Gastrocnemius medialis (tissue), 4 donors: ENCODE results near the gene CDC37L1. TPM values are rescaled to one million over a fixed set of nuclear protein-coding genes. Genes with fewer than 3 reads are reported as not detected.

Experiments
- ATAC-seq, 2 donors: fragments of 150-250 bp; one replicate each; pipeline ENCODE4 v1.9.1; 2016
- DNase-seq, 2 donors: peaks; one replicate each; pipeline ENCODE4 v3.0.0-alpha.2; 2019
- H3K27ac ChIP-seq, 4 donors: fragments of 200-600 bp; sonication (generic); 1 replicate in 1 of 4; 2 replicates in 3 of 4; pipeline ENCODE4 v1.5.1; 2016 to 2018; ENCODE audit warnings: mild to moderate bottlenecking in 2 of 4, moderate library complexity in 1 of 4
- H3K27me3 ChIP-seq, 3 donors: fragments of 200-600 bp; sonication (generic) in 2 of 3; 1 replicate in 1 of 3; 2 replicates in 2 of 3; pipeline versions ENCODE4 v1.5.1 to v1.6.0; 2016 to 2019; ENCODE audit warnings: mild to moderate bottlenecking in 1 of 3, moderate library complexity in 1 of 3
- H3K36me3 ChIP-seq, 2 donors: fragments of 200-600 bp; sonication (generic) in 1 of 2; one replicate each; pipeline ENCODE4 v1.5.1; 2017 to 2018
- H3K4me1 ChIP-seq, 2 donors: fragments of 200-600 bp; sonication (generic) in 1 of 2; one replicate each; pipeline ENCODE4 v1.5.1; 2016 to 2017; ENCODE audit warnings: mild to moderate bottlenecking in 2 of 2
- H3K4me3 ChIP-seq, 4 donors: fragments of 200-600 bp; sonication (generic) in 3 of 4; 1 replicate in 1 of 4; 2 replicates in 3 of 4; pipeline ENCODE4 v1.5.1; 2016 to 2019; ENCODE audit warnings: mild to moderate bottlenecking in 2 of 4
- H3K9me3 ChIP-seq, 3 donors: fragments of 200-600 bp; sonication (generic) in 2 of 3; 1 replicate in 1 of 3; 2 replicates in 2 of 3; pipeline ENCODE4 v1.5.1; 2016 to 2019
- CTCF ChIP-seq, 5 experiments: fragments of 450-650 bp in 3 of 5; fragments of 200-600 bp in 2 of 5; sonication (generic) in 2 of 5; IDR thresholded peaks in 4 of 5; conservative IDR thresholded peaks in 1 of 5; 1 replicate in 4 of 5; 2 replicates in 1 of 5; pipeline ENCODE4 v1.5.1; 2016 to 2019; ENCODE audit warnings: antibody characterized with exemption in 5 of 5, mild to moderate bottlenecking in 3 of 5, moderate library complexity in 3 of 5
- POLR2A ChIP-seq, 2 donors: fragments of 450-650 bp; IDR thresholded peaks; one replicate each; pipeline ENCODE4 v1.6.1; 2017; ENCODE audit warnings: antibody characterized with exemption in 2 of 2, mild to moderate bottlenecking in 2 of 2, moderate library complexity in 2 of 2
- in situ Hi-C, 4 donors: fragments of 200-750 bp; cut with MboI; loops; one replicate each; pipeline versions ENCODE4 v1.15.0 to v1.8.0; 2017; ENCODE audit warnings: low sequenced_read_pairs in 4 of 4
- intact Hi-C: fragments of 100-400 bp; cut with DNase I; formaldehyde crosslinking; loops from one replicate; pipeline ENCODE4 v1.15.1; 2023; ENCODE audit warnings: low total_unique reads
- total RNA-seq, 4 donors: library from RNA; depleted of rRNA; stranded (reverse); fragments of >200 nt; gene quantifications; one replicate each; pipeline versions ENCODE4 v1.1.0 to v1.2.3, GENCODE V29; 2016

The CDC37L1 gene
- total RNA-seq, 4 donors from 2014 or later = 91.1 to 157 (median 131) TPM

- Histone ChIP-seq H3K4me3 (peak overlapping the region in 1 of 4 donors; percentile 5), H3K27ac (peak overlapping the region; percentile 61 to 98 (median 82)), H3K4me1 (peaks cover 70 to 82% of the 10 kb centered on the region in 2 donors), H3K9me3 (no peaks in the 10 kb centered on the region), H3K36me3 (peaks cover 0 to 25% of the 10 kb centered on the region in 2 donors), H3K27me3 (no peaks in the 10 kb centered on the region)
- no peak for DNase-seq
- in situ Hi-C loops = loop anchor here in 1 of 4 donors (10.0 to 25.0 kb wide), 3 partner anchors 49 to 939 kb away; partner anchors contain the start of genes PLGRKT and RIC1
- no peak for TF ChIP-seq POLR2A (IDR thresholded peaks at IDR 0.05)
- TF ChIP-seq CTCF (IDR thresholded peaks at IDR 0.05 in 4 of 5, conservative IDR thresholded peaks at IDR 0.05 in 1 of 5) = no peak
- intact Hi-C loops = loop anchor here (10.0 kb wide), 1 partner anchor 829 kb away; the partner anchor contains the start of gene PDCD1LG2
- peak; percentile 63 to 73 for ATAC-seq
Measured at GRCh38 chr9:4686112-4686511, 6.7 kb downstream of the CDC37L1 start.

- TF ChIP-seq POLR2A (IDR thresholded peaks at IDR 0.05) (no peak), CTCF (IDR thresholded peaks at IDR 0.05 in 4 of 5, conservative IDR thresholded peaks at IDR 0.05 in 1 of 5) (no peak)
- Histone ChIP-seq H3K4me3 (peak overlapping the region in 2 of 4 donors; percentile 5 to 25), H3K27me3 (no peaks in the 10 kb centered on the region), H3K36me3 (peaks cover 0 to 25% of the 10 kb centered on the region in 2 donors), H3K9me3 (no peaks in the 10 kb centered on the region), H3K27ac (peak overlapping the region; percentile 61 to 98 (median 82)), H3K4me1 (peaks cover 69 to 82% of the 10 kb centered on the region in 2 donors)
- ATAC-seq (no peak), DNase-seq (no peak)
- in situ Hi-C loops = loop anchor here in 1 of 4 donors (10.0 to 25.0 kb wide), 3 partner anchors 48 to 938 kb away; partner anchors contain the start of genes PLGRKT and RIC1
- intact Hi-C loops = loop anchor here (10.0 kb wide), 1 partner anchor 828 kb away; the partner anchor contains the start of gene PDCD1LG2
Measured at GRCh38 chr9:4686584-4686983, 7.2 kb downstream of the CDC37L1 start.

- ATAC-seq = no peak
- in situ Hi-C loops = loop anchor here in 1 of 4 donors (10.0 to 25.0 kb wide), 3 partner anchors 46 to 936 kb away; partner anchors contain the start of genes PLGRKT and RIC1
- peaks cover 0 to 29% of the 10 kb centered on the region in 2 donors for H3K36me3 ChIP-seq
- H3K4me3 ChIP-seq = no peak overlapping the region
- H3K9me3 ChIP-seq = no peaks in the 10 kb centered on the region
- peak overlapping the region; percentile 31 to 92 (median 51) for H3K27ac ChIP-seq
- no peak for TF ChIP-seq CTCF (IDR thresholded peaks at IDR 0.05 in 4 of 5, conservative IDR thresholded peaks at IDR 0.05 in 1 of 5)
- no peak for TF ChIP-seq POLR2A (IDR thresholded peaks at IDR 0.05)
- DNase-seq = no peak
- intact Hi-C loops = loop anchor here (10.0 kb wide), 1 partner anchor 826 kb away; the partner anchor contains the start of gene PDCD1LG2
- H3K4me1 ChIP-seq = peaks cover 56 to 74% of the 10 kb centered on the region in 2 donors
- no peaks in the 10 kb centered on the region for H3K27me3 ChIP-seq
Measured at GRCh38 chr9:4689021-4689420, 9.7 kb downstream of the CDC37L1 start.

GRCh38 chr9:4689687-4690104, 10.3 kb downstream of the CDC37L1 start:
- H3K4me3 ChIP-seq = no peak overlapping the region
- H3K4me1 ChIP-seq = peaks cover 52 to 74% of the 10 kb centered on the region in 2 donors
- H3K9me3 ChIP-seq = no peaks in the 10 kb centered on the region
- no peaks in the 10 kb centered on the region for H3K27me3 ChIP-seq
- DNase-seq (no peak), ATAC-seq (peak in 1 of 2 donors; percentile 18)
- peaks cover 0 to 35% of the 10 kb centered on the region in 2 donors for H3K36me3 ChIP-seq
- H3K27ac ChIP-seq = peak overlapping the region; percentile 31 to 92 (median 51)
- no peak for TF ChIP-seq CTCF (IDR thresholded peaks at IDR 0.05 in 4 of 5, conservative IDR thresholded peaks at IDR 0.05 in 1 of 5)
- TF ChIP-seq POLR2A (IDR thresholded peaks at IDR 0.05) = no peak
- in situ Hi-C loops = loop anchor here in 1 of 4 donors (10.0 to 25.0 kb wide), 3 partner anchors 45 to 935 kb away; partner anchors contain the start of genes PLGRKT and RIC1
- intact Hi-C loops = loop anchor here (10.0 kb wide), 1 partner anchor 825 kb away; the partner anchor contains the start of gene PDCD1LG2
